Stimulated activated CD8-positive, alpha-beta memory T cell treated with anti-CD3 and anti-CD28 coated beads, Interleukin-15, amount 100 ng/mL, for 4 hours (primary cell): ENCODE results near the gene PTGES3.
"Not testable (repeated sequence)": the region's sequence is repeated elsewhere in the genome, so short reads cannot be mapped to it uniquely, and the experiment has no call there.

Experiments used
- DNase-seq, 2 donors: peaks; one replicate each; pipeline ENCODE4 v3.0.0-alpha.2; 2020; ENCODE audit warnings: low read depth in 2 of 2

PTGES3 gene

GRCh38 chr12:56709759-56710376, 21.8 kb upstream of the PTGES3 start:
- DNase-seq, result no peak

- not testable (repeated sequence) for DNase-seq
Measured at GRCh38 chr12:56704522-56704921, 16.4 kb upstream of the PTGES3 start.

- no peak for DNase-seq
Measured at GRCh38 chr12:56699020-56699661, 11.1 kb upstream of the PTGES3 start.

GRCh38 chr12:56695327-56696101, 7.4 kb upstream of the PTGES3 start:
- no peak for DNase-seq

GRCh38 chr12:56694161-56694560, 6.1 kb upstream of the PTGES3 start:
- no peak for DNase-seq

GRCh38 chr12:56688846-56689109, 694 bp upstream of the PTGES3 start:
- DNase-seq, result no peak

- DNase-seq, result peak; percentile 26 to 32
Measured at GRCh38 chr12:56687223-56688128, 608 bp downstream of the PTGES3 start.

GRCh38 chr12:56684745-56685359, 3.2 kb downstream of the PTGES3 start:
- DNase-seq, result no peak

- no peak for DNase-seq
Measured at GRCh38 chr12:56682323-56682722, 5.8 kb downstream of the PTGES3 start.

- no peak for DNase-seq
Measured at GRCh38 chr12:56679883-56680575, 8.1 kb downstream of the PTGES3 start.

- no peak for DNase-seq
Measured at GRCh38 chr12:56678852-56679251, 9.2 kb downstream of the PTGES3 start.

GRCh38 chr12:56677680-56678079, 10.4 kb downstream of the PTGES3 start:
- no peak for DNase-seq

- DNase-seq, result no peak
Measured at GRCh38 chr12:56676851-56677580, 11.1 kb downstream of the PTGES3 start.

- no peak for DNase-seq
Measured at GRCh38 chr12:56671608-56672007, 16.5 kb downstream of the PTGES3 start.

GRCh38 chr12:56670836-56671235, 17.2 kb downstream of the PTGES3 start:
- no peak for DNase-seq

- DNase-seq, result no peak
Measured at GRCh38 chr12:56668197-56668457, 20.0 kb downstream of the PTGES3 start.

GRCh38 chr12:56661979-56662638, 26.0 kb downstream of the PTGES3 start:
- DNase-seq, result no peak

- DNase-seq, result no peak
Measured at GRCh38 chr12:56661560-56661959, 26.5 kb downstream of the PTGES3 start.

- DNase-seq, result no peak
Measured at GRCh38 chr12:56658921-56659320, 29.2 kb downstream of the PTGES3 start.
